ENCODE results near the gene BCAS1. TPM values are rescaled to one million over a fixed set of nuclear protein-coding genes. Genes with fewer than 3 reads are reported as not detected.

BCAS1 gene
- total RNA-seq, 1 donor from 2014 or later = not detected

- H3K4me1 Mint-ChIP-seq (ENCODE audit: low read depth) = peaks cover 32% of the 10 kb centered on the region
- TF ChIP-seq CTCF (IDR thresholded peaks at IDR 0.05) = no peak
- no peak for DNase-seq (ENCODE audit: low spot score)
- H3K27ac Mint-ChIP-seq (ENCODE audit: unreplicated experiment) = no peak overlapping the region
- no peaks in the 10 kb centered on the region for H3K36me3 Mint-ChIP-seq (ENCODE audit: low read depth)
- H3K4me3 Mint-ChIP-seq (ENCODE audit: unreplicated experiment) = no peak overlapping the region
- no peaks in the 10 kb centered on the region for H3K9me3 Mint-ChIP-seq (ENCODE audit: low read depth)
- no peaks in the 10 kb centered on the region for H3K27me3 Mint-ChIP-seq (ENCODE audit: low read depth)
Measured at GRCh38 chr20:53897884-53898555, 172.4 kb downstream of the BCAS1 start.

- H3K4me3 Mint-ChIP-seq (ENCODE audit: unreplicated experiment) = no peak overlapping the region
- no peak for DNase-seq (ENCODE audit: low spot score)
- peaks cover under 1% of the 10 kb centered on the region for H3K9me3 Mint-ChIP-seq (ENCODE audit: low read depth)
- no peak for TF ChIP-seq CTCF (IDR thresholded peaks at IDR 0.05)
- peaks cover 32% of the 10 kb centered on the region for H3K4me1 Mint-ChIP-seq (ENCODE audit: low read depth)
- H3K27me3 Mint-ChIP-seq (ENCODE audit: low read depth) = no peaks in the 10 kb centered on the region
- H3K27ac Mint-ChIP-seq (ENCODE audit: unreplicated experiment) = no peak overlapping the region
- no peaks in the 10 kb centered on the region for H3K36me3 Mint-ChIP-seq (ENCODE audit: low read depth)
Measured at GRCh38 chr20:53896647-53897046, 173.7 kb downstream of the BCAS1 start.

- TF ChIP-seq CTCF (IDR thresholded peaks at IDR 0.05) = no peak
- peaks cover 6% of the 10 kb centered on the region for H3K9me3 Mint-ChIP-seq (ENCODE audit: low read depth)
- no peak overlapping the region for H3K27ac Mint-ChIP-seq (ENCODE audit: unreplicated experiment)
- no peak overlapping the region for H3K4me3 Mint-ChIP-seq (ENCODE audit: unreplicated experiment)
- DNase-seq (ENCODE audit: low spot score) = no peak
- no peaks in the 10 kb centered on the region for H3K36me3 Mint-ChIP-seq (ENCODE audit: low read depth)
- no peaks in the 10 kb centered on the region for H3K27me3 Mint-ChIP-seq (ENCODE audit: low read depth)
- peaks cover 26% of the 10 kb centered on the region for H3K4me1 Mint-ChIP-seq (ENCODE audit: low read depth)
Measured at GRCh38 chr20:53896041-53896440, 174.4 kb downstream of the BCAS1 start.

GRCh38 chr20:53895385-53895755 lies 175.0 kb downstream of the BCAS1 start:
- Mint-ChIP-seq H3K36me3 (ENCODE audit: low read depth) (no peaks in the 10 kb centered on the region), H3K4me3 (ENCODE audit: unreplicated experiment) (no peak overlapping the region), H3K9me3 (ENCODE audit: low read depth) (peaks cover 6% of the 10 kb centered on the region), H3K27me3 (ENCODE audit: low read depth) (no peaks in the 10 kb centered on the region), H3K4me1 (ENCODE audit: low read depth) (peaks cover 25% of the 10 kb centered on the region), H3K27ac (ENCODE audit: unreplicated experiment) (no peak overlapping the region)
- no peak for DNase-seq (ENCODE audit: low spot score)
- TF ChIP-seq CTCF (IDR thresholded peaks at IDR 0.05) = no peak

- Mint-ChIP-seq H3K36me3 (ENCODE audit: low read depth) (no peaks in the 10 kb centered on the region), H3K4me1 (ENCODE audit: low read depth) (peaks cover 23% of the 10 kb centered on the region), H3K27me3 (ENCODE audit: low read depth) (no peaks in the 10 kb centered on the region), H3K4me3 (ENCODE audit: unreplicated experiment) (no peak overlapping the region), H3K27ac (ENCODE audit: unreplicated experiment) (no peak overlapping the region), H3K9me3 (ENCODE audit: low read depth) (peaks cover 6% of the 10 kb centered on the region)
- DNase-seq (ENCODE audit: low spot score) = no peak
- TF ChIP-seq CTCF (IDR thresholded peaks at IDR 0.05) = no peak
Measured at GRCh38 chr20:53894707-53895384, 175.5 kb downstream of the BCAS1 start.

Small RNA genes lying within 50 kb of the gene (microRNA-seq; reads per million reads assigned to microRNA genes)
- not detected for gene MIR4756 (ENCODE audit: borderline number of aligned reads)

Other genes with a start within 250 kb of the BCAS1 start
- not detected in 3 replicates for gene CYP24A1, start 103.4 kb upstream of the BCAS1 start, total RNA-seq
- 17.3 to 23.5 TPM (median 18.6 TPM) in 3 replicates for gene PFDN4, start 137.5 kb upstream of the BCAS1 start, total RNA-seq